SK-N-SH treated with all-trans-retinoic acid at 6 μM for 48 hours (cell line): ENCODE measurements around the gene WDR62.

Source experiments
- CSDC2 ChIP-seq: fragments of 250-450 bp; sonication (Bioruptor Pico); IDR thresholded peaks from 2 replicates; pipeline ENCODE4 v1.5.0; 2020; ENCODE audit warnings: mild to moderate bottlenecking, moderate library complexity
- CSRNP3 ChIP-seq: fragments of 250-450 bp; sonication (Bioruptor Pico); IDR thresholded peaks from 2 replicates; pipeline ENCODE4 v1.5.1; 2021; ENCODE audit warnings: mild to moderate bottlenecking, moderate library complexity
- ISL1 ChIP-seq: fragments of 250-450 bp; sonication (Bioruptor Pico); IDR thresholded peaks from 2 replicates; pipeline ENCODE4 v2.1.2; 2022; ENCODE audit warnings: mild to moderate bottlenecking, moderate library complexity
- RARB ChIP-seq: fragments of 250-450 bp; sonication (Bioruptor Pico); IDR thresholded peaks from 2 replicates; pipeline ENCODE4 v1.8.0; 2021; ENCODE audit warnings: mild to moderate bottlenecking, moderate library complexity
- SNAI2 ChIP-seq: fragments of 250-450 bp; sonication (Bioruptor Pico); IDR thresholded peaks from 2 replicates; pipeline ENCODE4 v1.5.0; 2020; ENCODE audit warnings: mild to moderate bottlenecking, moderate library complexity
- TF ChIP-seq, protein P1 (sequence below): fragments of 250-450 bp; sonication (Bioruptor Pico); IDR thresholded peaks from 2 replicates; pipeline ENCODE4 v1.5.1; 2020; ENCODE audit warnings: low read depth, mild to moderate bottlenecking, moderate library complexity
- TF ChIP-seq, protein P2 (sequence below): fragments of 250-450 bp; sonication (Bioruptor Pico); IDR thresholded peaks from 2 replicates; pipeline ENCODE4 v1.8.0; 2020; ENCODE audit warnings: mild to moderate bottlenecking, moderate library complexity, borderline replicate concordance

- TF ChIP-seq, protein P1, sequence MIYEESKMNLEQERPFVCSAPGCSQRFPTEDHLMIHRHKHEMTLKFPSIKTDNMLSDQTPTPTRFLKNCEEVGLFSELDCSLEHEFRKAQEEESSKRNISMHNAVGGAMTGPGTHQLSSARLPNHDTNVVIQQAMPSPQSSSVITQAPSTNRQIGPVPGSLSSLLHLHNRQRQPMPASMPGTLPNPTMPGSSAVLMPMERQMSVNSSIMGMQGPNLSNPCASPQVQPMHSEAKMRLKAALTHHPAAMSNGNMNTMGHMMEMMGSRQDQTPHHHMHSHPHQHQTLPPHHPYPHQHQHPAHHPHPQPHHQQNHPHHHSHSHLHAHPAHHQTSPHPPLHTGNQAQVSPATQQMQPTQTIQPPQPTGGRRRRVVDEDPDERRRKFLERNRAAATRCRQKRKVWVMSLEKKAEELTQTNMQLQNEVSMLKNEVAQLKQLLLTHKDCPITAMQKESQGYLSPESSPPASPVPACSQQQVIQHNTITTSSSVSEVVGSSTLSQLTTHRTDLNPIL, result no peak
- TF ChIP-seq SNAI2, result no peak
- no peak for TF ChIP-seq ISL1
- no peak for TF ChIP-seq CSRNP3 (CRISPR knock-in tag)
- TF ChIP-seq RARB (CRISPR knock-in tag), result no peak
- no peak for TF ChIP-seq CSDC2 (CRISPR knock-in tag)
- TF ChIP-seq, protein P2, sequence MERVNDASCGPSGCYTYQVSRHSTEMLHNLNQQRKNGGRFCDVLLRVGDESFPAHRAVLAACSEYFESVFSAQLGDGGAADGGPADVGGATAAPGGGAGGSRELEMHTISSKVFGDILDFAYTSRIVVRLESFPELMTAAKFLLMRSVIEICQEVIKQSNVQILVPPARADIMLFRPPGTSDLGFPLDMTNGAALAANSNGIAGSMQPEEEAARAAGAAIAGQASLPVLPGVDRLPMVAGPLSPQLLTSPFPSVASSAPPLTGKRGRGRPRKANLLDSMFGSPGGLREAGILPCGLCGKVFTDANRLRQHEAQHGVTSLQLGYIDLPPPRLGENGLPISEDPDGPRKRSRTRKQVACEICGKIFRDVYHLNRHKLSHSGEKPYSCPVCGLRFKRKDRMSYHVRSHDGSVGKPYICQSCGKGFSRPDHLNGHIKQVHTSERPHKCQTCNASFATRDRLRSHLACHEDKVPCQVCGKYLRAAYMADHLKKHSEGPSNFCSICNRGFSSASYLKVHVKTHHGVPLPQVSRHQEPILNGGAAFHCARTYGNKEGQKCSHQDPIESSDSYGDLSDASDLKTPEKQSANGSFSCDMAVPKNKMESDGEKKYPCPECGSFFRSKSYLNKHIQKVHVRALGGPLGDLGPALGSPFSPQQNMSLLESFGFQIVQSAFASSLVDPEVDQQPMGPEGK (CRISPR knock-in tag), result no peak
Measured at GRCh38 chr19:36047835-36048234, 6.9 kb upstream of the WDR62 start.
